Activated T-helper 1 cell treated with Interleukin-2 at 50 U/mL for 16 hours (primary cell): ENCODE measurements around the gene CIB4.

Experiments
- DNase-seq: peaks from one replicate; pipeline ENCODE4 v3.0.0-alpha.2; 2020; ENCODE audit warnings: low read depth

The CIB4 gene

GRCh38 chr2:26581991-26582842, 58.9 kb downstream of the CIB4 start:
- no peak for DNase-seq

GRCh38 chr2:26581266-26581990, 59.7 kb downstream of the CIB4 start:
- DNase-seq = no peak

GRCh38 chr2:26580751-26581150, 60.4 kb downstream of the CIB4 start:
- DNase-seq = no peak

GRCh38 chr2:26580151-26580550, 61.0 kb downstream of the CIB4 start:
- DNase-seq = no peak

GRCh38 chr2:26579723-26580040, 61.5 kb downstream of the CIB4 start:
- DNase-seq = no peak

- no peak for DNase-seq
Observed at GRCh38 chr2:26579025-26579722, 62.0 kb downstream of the CIB4 start.

GRCh38 chr2:26578581-26578980, 62.6 kb downstream of the CIB4 start:
- no peak for DNase-seq

- no peak for DNase-seq
Observed at GRCh38 chr2:26578113-26578458, 63.1 kb downstream of the CIB4 start.

- DNase-seq = peak; percentile 20
Observed at GRCh38 chr2:26577442-26578112, 63.6 kb downstream of the CIB4 start.

GRCh38 chr2:26576565-26577441, 64.4 kb downstream of the CIB4 start:
- DNase-seq = no peak

GRCh38 chr2:26575836-26576564, 65.2 kb downstream of the CIB4 start:
- no peak for DNase-seq

- DNase-seq = no peak
Observed at GRCh38 chr2:26574900-26575560, 66.1 kb downstream of the CIB4 start.

- no peak for DNase-seq
Observed at GRCh38 chr2:26574066-26574899, 66.9 kb downstream of the CIB4 start.

GRCh38 chr2:26573241-26573925, 67.8 kb downstream of the CIB4 start:
- DNase-seq = no peak

- no peak for DNase-seq
Observed at GRCh38 chr2:26572591-26572990, 68.6 kb downstream of the CIB4 start.

GRCh38 chr2:26571316-26571715, 69.8 kb downstream of the CIB4 start:
- no peak for DNase-seq

- DNase-seq = no peak
Observed at GRCh38 chr2:26570083-26570430, 71.1 kb downstream of the CIB4 start.

- no peak for DNase-seq
Observed at GRCh38 chr2:26569216-26570082, 71.7 kb downstream of the CIB4 start.
